ENCODE data around the gene GNL1. TPM values are rescaled to one million over a fixed set of nuclear protein-coding genes. Genes with fewer than 3 reads are reported as not detected.

The GNL1 gene
- total and polyA plus RNA-seq, 2 of the 8 experiments (the other 6 are each of a cell fraction or from before 2014, with no cell fraction given) = 42.4 to 67.8 TPM

DNA sequence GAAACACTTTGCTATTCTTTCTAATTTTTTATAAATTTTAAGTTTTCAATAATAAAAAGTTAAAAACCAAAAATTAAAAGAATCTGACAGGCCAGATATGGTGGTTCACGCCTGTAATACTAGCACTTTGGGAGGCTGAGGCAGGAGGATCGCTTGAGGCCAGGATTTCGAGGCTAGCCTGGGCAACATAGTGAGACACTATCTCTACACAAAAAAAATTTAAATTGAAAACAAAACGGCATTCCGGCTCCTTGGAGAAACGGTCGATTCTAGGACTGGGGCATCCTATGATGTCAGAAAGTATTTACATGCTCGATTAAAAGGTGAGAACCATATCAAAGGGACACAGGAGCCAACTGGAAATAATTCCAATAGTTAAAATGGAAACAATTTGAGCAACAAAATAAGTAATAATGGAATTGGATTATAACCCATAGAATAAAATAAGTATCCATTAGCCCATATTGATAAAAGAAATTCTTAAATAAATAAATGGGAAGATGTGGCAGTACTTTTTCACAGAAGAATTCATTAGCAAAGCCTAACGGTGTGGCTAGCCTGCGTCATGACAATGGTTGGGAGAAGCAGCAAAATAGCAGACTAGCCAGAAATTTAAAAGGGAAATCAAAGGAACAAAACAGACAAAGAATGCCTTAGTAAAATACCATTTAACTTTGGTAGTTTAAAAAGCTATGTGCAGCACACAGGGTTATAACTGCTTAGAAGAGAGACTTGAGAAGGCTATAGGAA, 45.7 kb downstream of the GNL1 start:
- H3K4ac ChIP-seq (replicated peaks; ENCODE audit: insufficient read length, low read depth, low read length) = no peak overlapping the region
- H4K5ac ChIP-seq (ENCODE audit: insufficient read length, low read depth, low read length) = no peak overlapping the region
- no peak overlapping the region for H2AK5ac ChIP-seq (ENCODE audit: low read depth, low read length)
- peak overlapping the region in 1 of 2 experiments; percentile 14; a peak in 1 of 4 replicates for H3K4me2 ChIP-seq (ENCODE audit: insufficient read depth in 1 of 2, low read depth in 2 of 2, low read length in 2 of 2)
- H3K23ac ChIP-seq (ENCODE audit: insufficient read length) = no peak overlapping the region
- 90% methylated on average over 10 of the region's 10 CpGs; no CpG with 5 or more reads in 1 of the 2 experiments for WGBS, 2 experiments (ENCODE audit: extremely low coverage in 1 of 2, insufficient coverage in 1 of 2, insufficient read length in 1 of 2, insufficient replicate concordance in 2 of 2, low coverage in 1 of 2, low lambda C conversion rate in 2 of 2, missing lambda C conversion rate in 1 of 2)
- no peak overlapping the region for H2BK5ac ChIP-seq (ENCODE audit: low read depth, low read length)
- H3K27me3 ChIP-seq (replicated peaks in 1 of 4; ENCODE audit: control insufficient read depth in 3 of 4, extremely low read depth in 1 of 4, insufficient read depth in 3 of 4, low read length in 3 of 4) = no peaks in the 10 kb centered on the region
- H2BK20ac ChIP-seq (ENCODE audit: low read length) = no peak overlapping the region
- H3K27ac ChIP-seq (ENCODE audit: low read depth, low read length) = no peak overlapping the region
- no peak overlapping the region for H2BK12ac ChIP-seq (ENCODE audit: low read depth, low read length)
- no peak overlapping the region for H2BK15ac ChIP-seq (ENCODE audit: low read length)
- TF ChIP-seq SAP30 (IDR thresholded peaks at IDR 0.05; ENCODE audit: insufficient read depth, insufficient replicate concordance, low read length) (no peak), KDM1A (IDR thresholded peaks at IDR 0.05; ENCODE audit: borderline replicate concordance, low read length) (no peak), TCF12 (IDR thresholded peaks at IDR 0.05; ENCODE audit: low read depth, low read length) (no peak), POU5F1 (IDR thresholded peaks at IDR 0.05; ENCODE audit: low read depth, low read length) (no peak), YY1 (IDR thresholded peaks at IDR 0.05; ENCODE audit: low read depth, low read length) (no peak), JUN (IDR thresholded peaks at IDR 0.05; ENCODE audit: low read depth, low read length) (no peak), CHD1 (IDR thresholded peaks at IDR 0.05; ENCODE audit: low read depth, low read length) (no peak), RXRA (IDR thresholded peaks at IDR 0.05; ENCODE audit: insufficient read depth, low read depth, low read length) (no peak)
- TF ChIP-seq, protein P1, sequence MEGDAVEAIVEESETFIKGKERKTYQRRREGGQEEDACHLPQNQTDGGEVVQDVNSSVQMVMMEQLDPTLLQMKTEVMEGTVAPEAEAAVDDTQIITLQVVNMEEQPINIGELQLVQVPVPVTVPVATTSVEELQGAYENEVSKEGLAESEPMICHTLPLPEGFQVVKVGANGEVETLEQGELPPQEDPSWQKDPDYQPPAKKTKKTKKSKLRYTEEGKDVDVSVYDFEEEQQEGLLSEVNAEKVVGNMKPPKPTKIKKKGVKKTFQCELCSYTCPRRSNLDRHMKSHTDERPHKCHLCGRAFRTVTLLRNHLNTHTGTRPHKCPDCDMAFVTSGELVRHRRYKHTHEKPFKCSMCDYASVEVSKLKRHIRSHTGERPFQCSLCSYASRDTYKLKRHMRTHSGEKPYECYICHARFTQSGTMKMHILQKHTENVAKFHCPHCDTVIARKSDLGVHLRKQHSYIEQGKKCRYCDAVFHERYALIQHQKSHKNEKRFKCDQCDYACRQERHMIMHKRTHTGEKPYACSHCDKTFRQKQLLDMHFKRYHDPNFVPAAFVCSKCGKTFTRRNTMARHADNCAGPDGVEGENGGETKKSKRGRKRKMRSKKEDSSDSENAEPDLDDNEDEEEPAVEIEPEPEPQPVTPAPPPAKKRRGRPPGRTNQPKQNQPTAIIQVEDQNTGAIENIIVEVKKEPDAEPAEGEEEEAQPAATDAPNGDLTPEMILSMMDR (IDR thresholded peaks at IDR 0.05; ENCODE audit: control extremely low read depth in 1 of 3, insufficient read depth in 1 of 3, low read depth in 1 of 3, low read length in 3 of 3) = no peak
- H4K20me1 ChIP-seq (replicated peaks in 1 of 2; ENCODE audit: control insufficient read depth in 1 of 2, insufficient read depth in 2 of 2, low read length in 2 of 2) = no peaks in the 10 kb centered on the region
- CTCF ChIA-PET (ENCODE audit: partially characterized antibody) = interaction anchor here (0.7 to 6.0 kb wide), 10 partner anchors 8 to 785 kb away, joined by 3 to 46 read pairs (median 6); no protein-coding TSS in a partner anchor
- peak overlapping the region; percentile 4 for H2BK120ac ChIP-seq (replicated peaks; ENCODE audit: low read depth, low read length)
- no peaks in the 10 kb centered on the region for H3K23me2 ChIP-seq (ENCODE audit: low read depth, low read length)
- no peaks in the 10 kb centered on the region for H3K79me1 ChIP-seq (ENCODE audit: low read depth, low read length)
- H3K56ac ChIP-seq (replicated peaks; ENCODE audit: insufficient read length, low read depth, low read length) = no peak overlapping the region
- no peak for FAIRE-seq
- H4K8ac ChIP-seq (ENCODE audit: extremely low read depth, insufficient read depth, low read length) = no peak overlapping the region
- POLR2A ChIA-PET (ENCODE audit: partially characterized antibody) = interaction anchor here (0.7 to 1.5 kb wide), 4 partner anchors 16 to 72 kb away, joined by 3 to 4 read pairs (median 3); no protein-coding TSS in a partner anchor
- H3K79me2 ChIP-seq (ENCODE audit: control insufficient read depth in 1 of 2, insufficient read depth in 2 of 2, low read length in 2 of 2) = no peaks in the 10 kb centered on the region
- no peak overlapping the region for H3K14ac ChIP-seq (ENCODE audit: insufficient read length)
- H3K9ac ChIP-seq (replicated peaks in 1 of 4; ENCODE audit: extremely low read depth in 1 of 4, low read depth in 3 of 4, low read length in 3 of 4) = no peak overlapping the region
- H2AFZ ChIP-seq (ENCODE audit: low read length) = peak overlapping the region; percentile 96; the same call in 1 of the 2 replicates
- peaks cover 2 to 6% (median 4%) of the 10 kb centered on the region in 4 experiments; a peak in 2 of 7 replicates for H3K4me1 ChIP-seq (replicated peaks in 1 of 4; ENCODE audit: control insufficient read depth in 3 of 4, insufficient read depth in 4 of 4, low read length in 3 of 4)
- no peaks in the 10 kb centered on the region for H3K36me3 ChIP-seq (ENCODE audit: control insufficient read depth in 2 of 4, insufficient read depth in 4 of 4, low read length in 3 of 4)
- H3K18ac ChIP-seq (ENCODE audit: extremely low read depth, low read length) = no peak overlapping the region
- H3K9me3 ChIP-seq (ENCODE audit: insufficient read depth in 2 of 2, low read depth in 1 of 2, low read length in 1 of 2) = no peaks in the 10 kb centered on the region
- no peak overlapping the region for H4K91ac ChIP-seq (replicated peaks; ENCODE audit: insufficient read length, low read length)
- no peak for DNase-seq (ENCODE audit: low read depth in 1 of 2, low spot score in 2 of 2)
- no peak overlapping the region for H3K4me3 ChIP-seq (ENCODE audit: extremely low read depth in 1 of 4, insufficient read depth in 2 of 4, low read depth in 3 of 4, low read length in 4 of 4)

All from H1 (cell line).